Measurements from ENCODE around the gene SNX30.

The SNX30 gene

GRCh38 chr9:112885324-112885723 is 134.8 kb downstream of the SNX30 start:
- no peak for DNase-seq (ENCODE audit: low spot score)

GRCh38 chr9:112886351-112886750 is 135.8 kb downstream of the SNX30 start:
- no peak for DNase-seq (ENCODE audit: low spot score)

GRCh38 chr9:112887381-112887780 is 136.8 kb downstream of the SNX30 start:
- DNase-seq (ENCODE audit: low spot score): no peak

- peak; percentile 74 for DNase-seq (ENCODE audit: low spot score)
These were observed 139.8 kb downstream of the SNX30 start, which contains the start of gene SLC46A2 for GRCh38 chr9:112890106-112891081. Gene SLC46A2 (minus strand): TSS chr9:112890876. CDS start chr9:112890681, 195 bp downstream.

- DNase-seq (ENCODE audit: low spot score): no peak
These were observed 141.0 kb downstream of the SNX30 start for GRCh38 chr9:112891521-112891920.

GRCh38 chr9:112892981-112893380 is 142.4 kb downstream of the SNX30 start:
- no peak for DNase-seq (ENCODE audit: low spot score)

GRCh38 chr9:112894041-112894440 is 143.5 kb downstream of the SNX30 start:
- DNase-seq (ENCODE audit: low spot score): no peak

- DNase-seq (ENCODE audit: low spot score): no peak
These were observed 144.1 kb downstream of the SNX30 start for GRCh38 chr9:112894699-112895098.

- DNase-seq (ENCODE audit: low spot score): no peak
These were observed 145.6 kb downstream of the SNX30 start for GRCh38 chr9:112896131-112896530.

- no peak for DNase-seq (ENCODE audit: low spot score)
These were observed 148.3 kb downstream of the SNX30 start for GRCh38 chr9:112898872-112899311.

GRCh38 chr9:112900488-112900887 is 149.9 kb downstream of the SNX30 start:
- DNase-seq (ENCODE audit: low spot score): no peak

- DNase-seq (ENCODE audit: low spot score): no peak
These were observed 150.3 kb downstream of the SNX30 start for GRCh38 chr9:112900901-112901300.

- DNase-seq (ENCODE audit: low spot score): no peak
These were observed 154.5 kb downstream of the SNX30 start for GRCh38 chr9:112905084-112905483.

- DNase-seq (ENCODE audit: low spot score): no peak
These were observed 161.2 kb downstream of the SNX30 start for GRCh38 chr9:112911736-112912135.

GRCh38 chr9:112912636-112913035 is 162.1 kb downstream of the SNX30 start:
- no peak for DNase-seq (ENCODE audit: low spot score)

- no peak for DNase-seq (ENCODE audit: low spot score)
These were observed 162.8 kb downstream of the SNX30 start for GRCh38 chr9:112913326-112913725.

- no peak for DNase-seq (ENCODE audit: low spot score)
These were observed 164.0 kb downstream of the SNX30 start for GRCh38 chr9:112914524-112914923.

- no peak for DNase-seq (ENCODE audit: low spot score)
These were observed 166.8 kb downstream of the SNX30 start for GRCh38 chr9:112917047-112917986.

- no peak for DNase-seq (ENCODE audit: low spot score)
These were observed 167.4 kb downstream of the SNX30 start for GRCh38 chr9:112917987-112918362.

- DNase-seq (ENCODE audit: low spot score): no peak
These were observed 171.0 kb downstream of the SNX30 start for GRCh38 chr9:112921549-112921948.

Data from ecto neural progenitor cell (in vitro differentiated cells).